Anterior cingulate cortex (tissue), 58 donors: ENCODE results near the gene GALNTL6.

ENCODE experiments used
- DNase-seq, 58 donors: peaks; one replicate each; lab custom pipeline; 2025; lab: John Stamatoyannopoulos, UW

The GALNTL6 gene

DNA sequence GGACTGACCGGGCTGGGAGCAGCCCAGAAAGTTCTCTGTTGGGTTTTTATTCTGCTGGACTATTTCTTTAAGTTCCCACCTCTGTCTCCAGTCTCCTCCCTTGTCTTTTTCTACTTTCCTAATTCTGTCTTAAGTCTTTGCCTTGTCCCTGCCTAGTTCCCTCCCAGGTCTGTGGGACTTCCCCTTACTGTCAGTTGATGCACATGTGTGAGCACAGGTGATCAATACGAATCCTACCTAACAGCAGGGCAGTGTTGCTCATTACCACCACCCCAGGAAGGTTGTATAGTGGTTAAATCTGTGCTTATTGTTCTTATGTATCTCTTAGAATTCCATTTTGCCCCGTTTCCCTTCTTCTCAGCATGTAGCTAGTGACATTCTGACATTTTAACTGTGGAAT, 62.1 kb downstream of the GALNTL6 start:
- no peak for DNase-seq

DNA sequence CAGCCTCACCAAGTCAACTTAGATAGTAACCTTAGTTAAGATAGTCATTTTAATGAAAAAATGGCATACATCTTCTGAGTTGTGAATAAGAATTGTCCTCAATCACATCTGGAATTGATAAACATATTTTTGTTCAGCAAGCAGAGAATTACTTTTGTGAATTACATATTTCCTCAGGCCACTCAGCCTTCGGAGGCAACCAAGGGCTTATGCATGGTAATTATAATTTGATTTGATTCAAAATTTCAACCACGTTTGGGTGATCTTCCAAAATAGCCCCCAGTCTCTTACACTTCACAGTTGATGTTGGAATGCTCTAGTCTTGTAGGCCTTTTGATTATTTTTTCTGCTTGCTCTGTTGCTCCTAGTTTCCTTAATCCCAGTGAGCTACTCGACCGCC, 63.4 kb downstream of the GALNTL6 start:
- no peak for DNase-seq

DNA sequence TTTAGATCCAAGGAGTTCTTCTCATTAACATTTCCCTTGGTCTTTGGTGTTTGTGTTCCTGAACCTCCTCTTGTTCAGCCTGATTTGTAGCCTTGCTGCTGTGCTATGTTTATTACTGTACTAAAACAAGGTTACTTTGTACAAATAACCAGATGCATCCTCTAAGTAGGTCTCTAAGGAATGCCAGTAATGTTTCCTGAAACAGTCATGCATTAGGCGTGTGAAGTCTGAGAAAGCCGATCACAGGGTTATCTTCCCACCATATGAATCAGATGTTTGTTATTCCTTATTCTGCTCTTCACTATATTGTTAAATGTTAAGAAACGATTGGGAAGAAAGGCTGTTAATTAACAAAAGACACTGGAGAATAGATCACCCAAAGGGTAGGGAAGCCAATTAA, 66.9 kb downstream of the GALNTL6 start:
- DNase-seq, result no peak

GRCh38 chr4:171889681-171890080, 76.5 kb downstream of the GALNTL6 start:
- no peak for DNase-seq

DNA sequence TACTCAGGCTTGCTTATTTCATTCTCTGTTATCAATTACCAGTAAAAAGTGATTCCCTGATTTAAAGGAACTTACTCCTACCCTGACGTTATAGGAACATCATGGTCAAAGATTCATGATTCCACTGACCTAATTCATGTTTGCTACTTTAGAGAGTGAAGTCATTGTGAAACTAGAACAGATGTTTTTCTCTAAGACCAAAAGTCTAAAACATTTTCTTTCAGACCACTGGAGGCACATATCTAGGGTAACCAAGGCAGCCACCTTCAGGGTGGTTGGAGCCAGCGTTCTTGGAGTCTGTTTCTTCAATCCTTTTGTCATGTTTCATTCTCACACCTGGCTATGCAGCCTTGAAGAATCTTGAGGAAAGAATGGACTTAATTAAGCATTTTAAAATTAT, 77.8 kb downstream of the GALNTL6 start:
- no peak for DNase-seq

- no peak for DNase-seq
Observed at GRCh38 chr4:171896426-171896825, 83.2 kb downstream of the GALNTL6 start.

DNA sequence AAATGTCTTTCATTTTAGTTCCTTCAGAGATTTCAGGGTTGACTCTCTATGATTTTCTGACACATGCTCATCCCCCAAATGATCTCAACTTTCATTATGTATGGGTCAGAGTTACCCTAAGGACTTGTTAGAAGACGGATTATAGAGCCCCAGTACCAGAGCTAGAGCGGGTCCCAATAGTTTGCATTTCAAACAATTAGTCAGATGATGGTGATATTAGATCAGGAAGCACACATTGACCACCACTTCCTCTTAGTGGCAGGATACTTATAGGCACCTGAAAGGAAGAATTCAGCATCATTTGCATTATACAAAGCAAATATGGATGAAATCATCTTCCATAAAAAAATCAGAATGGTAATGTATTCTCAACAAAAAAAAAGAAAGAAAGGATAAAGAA, 106.1 kb downstream of the GALNTL6 start:
- no peak for DNase-seq

- no peak for DNase-seq
Observed at GRCh38 chr4:171920901-171921300, 107.7 kb downstream of the GALNTL6 start.

DNA sequence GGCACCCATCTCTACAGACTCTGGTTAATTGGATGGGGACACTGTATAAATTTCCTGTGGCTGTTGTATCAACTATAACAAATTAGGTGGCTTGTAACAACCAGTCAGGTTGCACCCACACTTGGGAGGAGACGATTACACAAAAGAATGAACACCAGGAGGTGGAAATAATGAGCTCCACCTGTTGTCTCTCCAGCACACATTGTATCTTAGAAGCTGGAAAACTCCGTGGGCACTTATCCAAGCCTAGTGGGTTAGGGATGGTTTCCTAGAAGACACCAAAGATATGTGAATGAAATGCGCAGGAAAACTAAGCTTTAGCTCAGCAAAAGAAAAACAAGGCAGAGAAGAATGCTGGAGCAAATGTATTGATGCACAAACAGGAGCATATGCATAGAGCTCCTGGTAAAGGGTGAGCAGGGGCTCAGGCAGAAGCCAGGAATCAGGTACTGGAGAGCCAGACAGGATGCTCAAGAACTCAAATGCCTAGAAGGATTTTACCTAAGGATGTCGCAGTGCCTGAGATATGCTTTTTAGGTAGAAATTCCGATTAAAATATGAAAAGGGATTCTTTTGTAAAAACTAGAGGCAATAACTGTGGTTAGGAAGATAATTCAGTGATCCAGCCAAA, 111.7 kb downstream of the GALNTL6 start:
- DNase-seq, result no peak

DNA sequence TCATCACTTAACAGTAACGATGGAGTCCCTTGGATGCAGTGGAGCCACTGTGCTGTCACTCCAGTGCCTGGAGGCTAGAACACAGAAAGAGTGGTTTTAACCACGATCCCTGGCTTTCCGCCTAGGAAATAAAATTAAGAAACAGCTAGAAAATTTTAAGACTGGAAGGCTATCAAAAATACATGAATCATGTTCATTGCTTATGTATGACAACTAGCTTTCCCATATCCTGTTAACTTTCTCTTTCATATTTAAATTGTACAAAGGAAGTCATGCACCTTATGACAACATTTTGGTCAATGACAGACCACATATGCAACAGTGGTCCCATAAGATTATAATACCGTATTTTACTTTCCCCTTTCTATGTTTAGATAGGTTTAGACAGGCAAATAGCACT, 115.1 kb downstream of the GALNTL6 start:
- no peak for DNase-seq

GRCh38 chr4:171929477-171929876, 116.3 kb downstream of the GALNTL6 start:
- DNase-seq, result no peak

DNA sequence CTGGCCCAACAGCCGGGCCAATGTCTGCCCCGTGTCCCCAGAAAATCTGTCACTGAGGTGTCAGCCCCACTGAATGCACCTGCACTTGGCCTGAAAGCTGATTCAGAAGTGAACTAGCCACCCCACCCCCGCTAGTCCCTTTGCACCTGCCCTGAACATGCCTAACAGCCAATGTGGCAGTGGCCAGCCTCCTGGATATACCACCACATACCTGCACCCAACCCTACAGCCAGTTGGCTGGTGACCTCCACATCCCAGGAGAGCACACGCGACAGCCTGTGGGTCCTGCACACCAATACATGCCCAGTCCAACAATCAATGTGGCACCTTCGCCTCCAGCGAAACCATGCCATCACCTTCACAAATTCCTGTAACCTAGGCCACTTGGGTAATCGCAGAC, 116.7 kb downstream of the GALNTL6 start:
- DNase-seq, result no peak

GRCh38 chr4:171932238-171932637, 119.0 kb downstream of the GALNTL6 start:
- DNase-seq, result no peak

DNA sequence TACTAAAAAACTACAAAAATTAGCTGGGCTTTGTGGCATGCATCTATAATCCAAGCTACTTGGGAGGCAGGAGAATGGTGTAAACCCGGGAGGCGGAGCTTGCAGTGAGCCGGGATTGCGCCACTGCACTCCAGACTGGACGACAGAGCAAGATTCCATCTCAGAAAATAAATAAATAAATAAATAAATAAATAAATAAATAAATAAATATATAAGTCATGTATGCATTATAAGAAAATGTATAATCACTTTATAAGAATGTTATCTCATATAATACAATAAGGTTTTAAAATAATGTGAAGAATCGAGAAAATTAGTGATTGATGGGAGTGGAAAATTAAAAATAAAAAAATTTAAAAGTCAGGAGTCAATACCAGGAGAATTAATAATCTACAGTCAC, 127.5 kb downstream of the GALNTL6 start:
- no peak for DNase-seq

- DNase-seq, result no peak
Observed at GRCh38 chr4:171947400-171947799, 134.2 kb downstream of the GALNTL6 start.

GRCh38 chr4:171948038-171948437, 134.8 kb downstream of the GALNTL6 start:
- DNase-seq, result no peak

DNA sequence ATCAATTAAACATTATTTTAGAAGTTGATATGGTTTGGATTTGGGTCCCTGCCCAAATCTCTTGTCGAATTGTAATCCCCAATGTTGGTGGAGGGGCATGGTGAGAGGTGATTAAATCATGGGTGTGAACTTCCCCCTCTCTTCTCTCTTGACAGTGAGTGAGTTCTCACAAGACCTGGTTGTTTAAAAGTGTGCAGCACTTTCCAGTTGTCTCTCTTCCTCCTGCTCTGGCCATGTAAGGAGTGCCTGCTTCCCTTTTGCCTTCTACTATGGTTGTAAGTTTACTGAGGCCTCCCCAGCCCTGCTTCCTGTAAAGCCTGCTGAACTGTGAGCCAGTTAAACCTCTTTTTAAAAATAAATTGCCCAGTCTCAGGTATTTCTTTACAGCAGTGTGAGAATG, 141.4 kb downstream of the GALNTL6 start:
- no peak for DNase-seq

GRCh38 chr4:171956678-171957077, 143.5 kb downstream of the GALNTL6 start:
- peak in 1 of 58 donors; percentile 26 for DNase-seq

- DNase-seq, result no peak
Observed at GRCh38 chr4:171962110-171962509, 148.9 kb downstream of the GALNTL6 start.

- no peak for DNase-seq
Observed at GRCh38 chr4:171966356-171966755, 153.2 kb downstream of the GALNTL6 start.

DNA sequence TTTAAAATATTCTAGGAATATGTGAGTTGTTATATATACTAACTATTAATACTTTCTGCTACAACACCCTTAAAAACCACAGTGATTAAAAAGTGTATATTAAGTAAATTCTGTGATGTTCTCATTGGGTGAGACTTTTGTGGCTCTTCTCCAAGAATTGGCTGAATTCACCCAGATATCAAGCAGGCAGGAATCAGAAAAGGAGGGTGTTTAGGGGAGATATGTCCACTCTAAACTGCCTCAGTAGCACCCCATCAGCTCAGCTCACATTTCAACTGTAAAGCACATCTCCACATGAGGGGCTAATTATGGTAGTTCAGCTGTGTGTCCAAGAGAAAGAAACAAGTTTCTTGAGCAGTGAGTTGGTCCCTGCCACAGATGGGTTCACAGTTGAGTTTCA, 165.0 kb downstream of the GALNTL6 start:
- DNase-seq, result no peak

DNA sequence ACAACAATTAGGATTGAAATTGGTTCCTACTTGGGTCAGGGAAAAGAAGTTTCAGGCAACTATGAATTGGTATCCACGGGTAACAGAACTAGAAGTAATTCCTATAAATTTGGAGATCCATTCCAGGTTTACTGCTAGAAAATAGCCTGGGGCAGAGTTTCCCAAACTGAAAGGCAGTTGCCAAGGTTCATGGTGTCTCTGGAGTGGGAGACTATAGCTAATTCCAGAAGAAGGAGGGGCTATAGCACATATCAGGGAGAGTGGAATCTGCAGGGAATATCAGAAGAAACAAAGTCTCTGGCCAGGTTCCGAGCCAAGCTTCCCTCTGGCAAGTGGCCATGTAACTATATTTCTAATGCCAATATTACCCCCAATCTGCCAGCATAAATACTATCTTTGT, 166.3 kb downstream of the GALNTL6 start:
- no peak for DNase-seq

GRCh38 chr4:171981185-171981584, 168.0 kb downstream of the GALNTL6 start:
- DNase-seq, result no peak
